Measurements from ENCODE around the gene MAPKAPK2. TPM values are rescaled to one million over a fixed set of nuclear protein-coding genes. Genes with fewer than 3 reads are reported as not detected.

The MAPKAPK2 gene
- total RNA-seq (2021; ENCODE audit: unreplicated experiment) (51.1 TPM), Bru-seq, nascent RNA (percentile 84 among the genes with signal in this experiment), BruChase-seq, experiment 1, labeled RNA remaining after a 6-hour chase (percentile 81 among the genes with signal in this experiment), BruChase-seq, experiment 2, labeled RNA remaining after a 2-hour chase (percentile 75 among the genes with signal in this experiment)
- polyA plus RNA-seq (2012) = 37.4 and 38.3 TPM in 2 replicates
- long read RNA-seq, partial matches to known transcripts = 0 of 26 reads
- long read RNA-seq, other reads (novel, unspliced or antisense) = 23 of 26 reads

- BruUV-seq (replicated peaks) = no TSS peak
- ChIA-PET CTCF (interaction anchor here (1.3 kb wide), 1 partner anchor 54 kb away, joined by 3 read pairs; no protein-coding TSS in a partner anchor), RAD21 (ENCODE audit: low non-redundant PET in 1 of 2, low total read pairs in 2 of 2, uncharacterized antibody in 2 of 2, unreplicated experiment in 2 of 2) (no interaction called here), POLR2A (no interaction called here)
- Histone ChIP-seq H3K4me2 (ENCODE audit: low read length) (peak within 1 kb of the TSS; percentile 91), H3K4me3 (replicated peaks in 1 of 2; ENCODE audit: low read depth in 1 of 2, low read length in 2 of 2) (peak within 1 kb of the TSS; percentile 57 to 92), H3K36me3 (ENCODE audit: control insufficient read depth in 1 of 2, insufficient read depth in 2 of 2, low read length in 2 of 2) (no peaks in the 10 kb centered on the region), H2AFZ (ENCODE audit: low read depth, low read length, poor library complexity, severe bottlenecking) (peak within 1 kb of the TSS; percentile 60), H3K79me2 (ENCODE audit: insufficient read depth, low read length) (peaks cover 42% of the 10 kb centered on the region), H3K27ac (ENCODE audit: low read depth, low read length) (peak within 1 kb of the TSS; percentile 59), H3K9me3 (ENCODE audit: control insufficient read depth in 1 of 2, insufficient read depth in 1 of 2, low read depth in 1 of 2, low read length in 2 of 2) (no peaks in the 10 kb centered on the region), H3K9ac (ENCODE audit: low read length) (peak within 1 kb of the TSS; percentile 85), H3K27me3 (ENCODE audit: insufficient read depth, low read length) (peaks cover 5% of the 10 kb centered on the region; the same call in 1 of the 2 replicates), H3K9me2 (ENCODE audit: insufficient read depth) (no peaks in the 10 kb centered on the region), H4K20me1 (ENCODE audit: insufficient read depth) (no peaks in the 10 kb centered on the region; the same call in 1 of the 2 replicates), H3K4me1 (ENCODE audit: control insufficient read depth in 1 of 2, insufficient read depth in 2 of 2, low read length in 2 of 2) (peaks cover 19 to 32% of the 10 kb centered on the region in 2 experiments)
- ATAC-seq (peak; percentile 81), DNase-seq (ENCODE audit: low read depth, low spot score) (peak; percentile 23)
- TF ChIP-seq SRF (IDR thresholded peaks at IDR 0.05; ENCODE audit: low read depth) = no peak
- no peak for TF ChIP-seq CEBPB (IDR thresholded peaks at IDR 0.05; ENCODE audit: low read depth)
- TF ChIP-seq POLR2AphosphoS5 (IDR thresholded peaks at IDR 0.05; ENCODE audit: low read depth, low read length) = peak; percentile 38
- no peak for TF ChIP-seq RAD21 (IDR thresholded peaks at IDR 0.05; ENCODE audit: low read depth)
- no peak for TF ChIP-seq EZH2phosphoT487 (IDR thresholded peaks at IDR 0.05; ENCODE audit: borderline replicate concordance)
- peak; percentile 10 for TF ChIP-seq YY1 (IDR thresholded peaks at IDR 0.05; ENCODE audit: extremely low read depth, insufficient replicate concordance, low read depth, low read length)
- no peak for TF ChIP-seq REST (IDR thresholded peaks at IDR 0.05; ENCODE audit: low read depth)
- TF ChIP-seq TCF7L2 (IDR thresholded peaks at IDR 0.05; ENCODE audit: borderline replicate concordance, extremely low read depth, insufficient read depth, insufficient read length) = no peak
- TF ChIP-seq ZNF274 (IDR thresholded peaks at IDR 0.05; ENCODE audit: low read depth, low read length) = no peak
- no peak for TF ChIP-seq SIN3A (IDR thresholded peaks at IDR 0.05; ENCODE audit: low read depth)
- intact Hi-C loops (cut with micrococcal nuclease) = no loop called here
Observed at GRCh38 chr1:206684478-206685333, at the start of gene MAPKAPK2. MAPKAPK2 (plus strand) TSS chr1:206684905; CDS start chr1:206685230, 325 bp downstream.
